Neuronal stem cell (in vitro differentiated cells): ENCODE measurements around the gene ZNF584. TPM values are rescaled to one million over a fixed set of nuclear protein-coding genes. Genes with fewer than 3 reads are reported as not detected.

Source experiments
- DNase-seq: peaks from one replicate; pipeline ENCODE4 v3.0.0-alpha.2; 2013; ENCODE audit warnings: low spot score
- H2AFZ ChIP-seq: one replicate; pipeline ENCODE4 v1.6.1; 2013; ENCODE audit warnings: mild to moderate bottlenecking, low read length, inconsistent platforms
- H2AK5ac ChIP-seq: 2 replicates; pipeline ENCODE4 v1.6.1; 2013; ENCODE audit warnings: low read depth, mild to moderate bottlenecking, inconsistent platforms, low read length, moderate library complexity, mixed read lengths
- H2BK120ac ChIP-seq: 2 replicates; pipeline ENCODE4 v1.6.1; 2013; ENCODE audit warnings: low read depth, mild to moderate bottlenecking, inconsistent platforms, low read length, moderate library complexity, mixed read lengths
- H2BK12ac ChIP-seq: one replicate; pipeline ENCODE4 v1.6.1; 2013; ENCODE audit warnings: low read length, inconsistent platforms
- H2BK15ac ChIP-seq: 2 replicates; pipeline ENCODE4 v1.6.1; 2013; ENCODE audit warnings: mild to moderate bottlenecking, low read length, inconsistent platforms, mixed read lengths
- H2BK5ac ChIP-seq: one replicate; pipeline ENCODE4 v1.6.1; 2013; ENCODE audit warnings: inconsistent platforms, mild to moderate bottlenecking, low read length, moderate library complexity
- H3K14ac ChIP-seq: one replicate; pipeline ENCODE4 v1.6.1; 2013; ENCODE audit warnings: low read length, inconsistent platforms
- H3K18ac ChIP-seq: 2 replicates; pipeline ENCODE4 v1.6.1; 2013; ENCODE audit warnings: low read length, inconsistent platforms
- H3K23ac ChIP-seq: 2 replicates; pipeline ENCODE4 v1.6.1; 2013; ENCODE audit warnings: low read depth, mild to moderate bottlenecking, mixed read lengths, low read length, inconsistent platforms; ENCODE audit not compliant: poor library complexity
- H3K27ac ChIP-seq: replicated peaks from 3 replicates; pipeline ENCODE4 v1.5.1; 2013; ENCODE audit warnings: low read length, inconsistent platforms
- H3K27me3 ChIP-seq, 3 experiments: 2 replicates each; pipeline ENCODE4 v1.6.1; 2013; ENCODE audit warnings: low read length in 3 of 3, mild to moderate bottlenecking in 2 of 3, inconsistent platforms in 1 of 3, low read depth in 1 of 3, mixed read lengths in 1 of 3, moderate library complexity in 1 of 3; ENCODE audit not compliant: control insufficient read depth in 3 of 3, insufficient read depth in 3 of 3
- H3K36me3 ChIP-seq, 2 donors: replicated peaks in 1 of 2; 2 replicates each; pipeline ENCODE4 v1.6.1; 2013; ENCODE audit warnings: low read length in 2 of 2; ENCODE audit not compliant: control insufficient read depth in 2 of 2, insufficient read depth in 2 of 2
- H3K4ac ChIP-seq: 2 replicates; pipeline ENCODE4 v1.6.1; 2013; ENCODE audit warnings: inconsistent platforms, mild to moderate bottlenecking, low read length, moderate library complexity
- H3K4me1 ChIP-seq, 2 donors: 1 replicate in 1 of 2; 2 replicates in 1 of 2; pipeline ENCODE4 v1.6.1; 2013; ENCODE audit warnings: low read length in 2 of 2, low read depth in 1 of 2; ENCODE audit not compliant: control insufficient read depth in 2 of 2, insufficient read depth in 1 of 2
- H3K4me2 ChIP-seq: one replicate; pipeline ENCODE4 v1.6.1; 2013; ENCODE audit warnings: mild to moderate bottlenecking, low read length, inconsistent platforms; ENCODE audit not compliant: insufficient read depth, poor library complexity, severe bottlenecking
- H3K4me3 ChIP-seq, 2 donors: 2 replicates each; pipeline ENCODE4 v1.5.1; 2013; ENCODE audit warnings: low read length in 2 of 2, mild to moderate bottlenecking in 2 of 2, inconsistent platforms in 1 of 2, moderate library complexity in 1 of 2
- H3K79me1 ChIP-seq: one replicate; pipeline ENCODE4 v1.6.1; 2013; ENCODE audit warnings: low read depth, mild to moderate bottlenecking, inconsistent platforms, low read length, moderate library complexity
- H3K9ac ChIP-seq: one replicate; pipeline ENCODE4 v1.6.1; 2013; ENCODE audit warnings: mild to moderate bottlenecking, low read depth, low read length, inconsistent platforms; ENCODE audit not compliant: poor library complexity
- H3K9me3 ChIP-seq, 2 donors: replicated peaks in 1 of 2; 2 replicates each; pipeline versions ENCODE3 to v1.6.1; 2013; ENCODE audit warnings: low read length in 2 of 2, mild to moderate bottlenecking in 2 of 2, inconsistent platforms in 1 of 2, low read depth in 1 of 2, mixed read lengths in 1 of 2, moderate library complexity in 1 of 2; ENCODE audit not compliant: control insufficient read depth in 2 of 2, insufficient read depth in 1 of 2
- H4K8ac ChIP-seq: one replicate; pipeline ENCODE4 v1.6.1; 2013; ENCODE audit warnings: low read depth, mild to moderate bottlenecking, inconsistent platforms, low read length, moderate library complexity
- H4K91ac ChIP-seq: one replicate; pipeline ENCODE4 v1.6.1; 2013; ENCODE audit warnings: low read length, low read depth, mild to moderate bottlenecking, inconsistent platforms; ENCODE audit not compliant: poor library complexity
- WGBS, 2 donors: extraction: QIAGEN DNeasy Blood & Tissue Kit; methylation state at CpG; one replicate each; pipeline ENCODE4 v1.1.7; 2013; ENCODE audit warnings: missing lambda C conversion rate in 2 of 2, mixed read lengths in 1 of 2; ENCODE audit not compliant: insufficient read length in 2 of 2, insufficient replicate concordance in 1 of 2; ENCODE audit errors: extremely low coverage in 2 of 2; 5-methylcytosine and 5-hydroxymethylcytosine counted together
- polyA plus RNA-seq, 2 experiments: library from polyadenylated mRNA; stranded (reverse); fragments of 200-250 nt; gene quantifications; one replicate each; pipeline ENCODE4 v1.2.3, GENCODE V29; 2013

Gene ZNF584
- polyA plus RNA-seq (2013, experiment 1 of 2), result 10.2 TPM
- 10.1 TPM for polyA plus RNA-seq (2013, experiment 2 of 2)

DNA sequence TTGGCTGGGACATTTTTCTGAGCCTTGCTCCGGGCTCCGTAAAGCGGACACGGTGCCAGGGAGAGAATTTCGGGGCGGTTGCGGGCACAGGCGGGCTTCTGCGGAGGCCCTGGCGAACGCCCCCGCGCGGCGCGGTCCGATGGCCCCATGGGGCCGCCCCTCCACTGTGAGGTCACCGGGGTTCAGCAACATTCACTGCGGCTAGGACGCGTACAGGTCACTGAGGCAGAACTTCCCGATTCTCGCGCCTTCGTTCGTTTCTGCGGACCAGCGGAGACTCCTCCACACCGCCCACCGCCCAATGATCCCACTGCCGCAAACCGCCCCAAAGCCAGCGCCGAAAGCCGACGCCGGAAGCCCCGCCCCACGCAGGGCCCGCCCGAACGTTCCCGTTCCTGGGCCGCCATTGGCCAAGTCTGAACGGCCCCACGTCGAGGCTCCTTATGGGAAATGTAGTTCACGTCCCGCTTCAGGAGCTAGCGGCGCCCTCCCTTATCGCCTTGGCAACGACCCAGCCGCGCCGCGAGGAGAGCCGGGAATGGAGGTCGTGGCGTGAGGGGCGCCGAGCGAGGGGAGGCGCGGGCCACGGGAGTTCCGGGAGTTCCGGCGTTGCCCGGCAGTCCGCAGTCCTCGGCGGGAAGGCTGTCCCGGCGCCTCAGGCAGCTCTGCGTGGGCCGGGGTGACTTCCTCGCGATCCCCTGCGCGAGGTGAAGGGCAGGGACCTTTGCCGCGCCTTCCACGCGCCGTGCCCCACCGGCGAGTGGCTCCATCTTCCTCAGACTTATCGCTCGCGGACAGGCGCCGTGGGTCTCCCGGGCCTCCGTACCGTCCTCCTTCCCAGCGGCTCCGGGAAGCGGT, at the start of gene ZNF584:
Gene ZNF584 (plus strand): TSS at position 498 of the 858 bp plus-strand sequence. CDS start 499 bp downstream, outside the sequence.
- Histone ChIP-seq H2AFZ (peak within 1 kb of the TSS; percentile 93), H2BK120ac (peak within 1 kb of the TSS; percentile 87), H2BK12ac (peak within 1 kb of the TSS; percentile 73), H3K18ac (peak within 1 kb of the TSS; percentile 99), H3K4me1 (peaks cover 13 to 18% of the 10 kb centered on the region in 2 donors), H3K79me1 (peaks cover 8% of the 10 kb centered on the region), H4K8ac (peak within 1 kb of the TSS; percentile 96), H2BK5ac (peak within 1 kb of the TSS; percentile 95), H3K9ac (peak within 1 kb of the TSS; percentile 99), H2BK15ac (peak within 1 kb of the TSS; percentile 10), H3K9me3 (peaks cover 0 to 6% of the 10 kb centered on the region in 2 donors), H3K23ac (peak within 1 kb of the TSS; percentile 97), H3K14ac (peak within 1 kb of the TSS; percentile 94), H3K4me3 (peak within 1 kb of the TSS; percentile 84 to 97), H4K91ac (no peak within 1 kb of the TSS), H3K4me2 (peak within 1 kb of the TSS; percentile 95), H2AK5ac (peak within 1 kb of the TSS; percentile 93), H3K27ac (peak within 1 kb of the TSS; percentile 93), H3K4ac (peak within 1 kb of the TSS; percentile 97), H3K36me3 (peaks cover 0 to 1% of the 10 kb centered on the region in 2 donors), H3K27me3 (no peaks in the 10 kb centered on the region)
- WGBS, 2 donors, result no CpG with 5 or more reads among the region's 100 CpGs
- DNase-seq, result peak; percentile 95

- H3K9ac ChIP-seq, result peak overlapping the region; percentile 99
- peak overlapping the region; percentile 99 for H3K23ac ChIP-seq
- H4K91ac ChIP-seq, result peak overlapping the region; percentile 99
- H3K27me3 ChIP-seq, result no peaks in the 10 kb centered on the region
- H2BK15ac ChIP-seq, result peak overlapping the region; percentile 81
- peak overlapping the region; percentile 98 for H3K14ac ChIP-seq
- peak overlapping the region; percentile 100 for H2AK5ac ChIP-seq
- peak overlapping the region; percentile 95 for H3K27ac ChIP-seq
- peaks cover 4 to 7% of the 10 kb centered on the region in 2 donors for H3K36me3 ChIP-seq
- peak overlapping the region; percentile 99 for H3K4ac ChIP-seq
- H2BK12ac ChIP-seq, result peak overlapping the region; percentile 73
- peaks cover 15% of the 10 kb centered on the region for H3K79me1 ChIP-seq
- no peaks in the 10 kb centered on the region for H3K9me3 ChIP-seq
- DNase-seq, result peak; percentile 61
- H3K18ac ChIP-seq, result peak overlapping the region; percentile 97
- peak overlapping the region; percentile 99 for H2BK5ac ChIP-seq
- WGBS, 2 donors, result no CpG with 5 or more reads among the region's 28 CpGs
- H3K4me3 ChIP-seq, result peak overlapping the region; percentile 92 to 99
- H2BK120ac ChIP-seq, result peak overlapping the region; percentile 99
- H3K4me1 ChIP-seq, result peaks cover 0 to 3% of the 10 kb centered on the region in 2 donors
- peak overlapping the region; percentile 99 for H4K8ac ChIP-seq
- peak overlapping the region; percentile 99 for H3K4me2 ChIP-seq
- H2AFZ ChIP-seq, result peak overlapping the region; percentile 98
Measured at GRCh38 chr19:58361900-58362271, 46.6 kb upstream of the ZNF584 start.

DNA sequence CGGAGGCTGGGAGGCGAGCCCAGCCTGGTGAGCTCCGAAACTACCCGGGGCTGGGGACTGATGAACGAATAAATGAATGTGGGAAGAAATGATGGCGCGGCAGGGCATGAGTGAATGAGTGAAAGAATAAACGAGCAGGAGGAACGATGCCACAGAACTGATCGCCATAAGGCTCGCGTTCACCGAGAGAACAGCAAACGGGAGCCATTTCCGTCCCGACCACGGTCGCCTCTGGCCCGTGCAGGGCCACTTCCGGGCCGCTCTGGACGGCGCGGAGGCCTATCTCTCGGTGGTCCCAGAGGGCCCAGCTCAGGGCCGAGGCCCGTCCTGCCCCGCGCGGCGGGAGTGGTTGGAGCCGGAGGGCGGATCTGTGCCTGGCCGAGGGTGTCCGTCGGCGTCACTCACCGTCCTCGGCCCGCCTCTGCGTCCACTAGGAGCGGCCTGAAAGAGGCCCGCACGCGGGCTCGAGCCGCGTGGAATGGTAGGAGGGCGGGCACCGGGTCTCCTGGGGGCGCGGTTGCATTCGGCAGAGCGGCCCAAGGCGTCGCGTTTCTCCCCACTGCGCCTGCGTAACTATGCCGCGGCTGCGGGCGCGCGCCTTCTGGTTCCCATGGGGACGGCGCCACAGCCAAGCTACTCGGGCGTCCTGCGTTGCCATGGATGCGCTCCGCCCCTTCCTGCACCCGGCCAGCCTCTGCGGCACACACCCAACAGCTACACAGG, 46.0 kb upstream of the ZNF584 start, which contains the start of gene ZNF497:
Gene ZNF497 (minus strand): TSS at position 480 of the 723 bp plus-strand sequence. CDS start 5,116 bp downstream, outside the sequence.
- peak within 1 kb of the TSS; percentile 99 for H2BK5ac ChIP-seq
- peak within 1 kb of the TSS; percentile 99 for H3K4ac ChIP-seq
- H4K8ac ChIP-seq, result peak within 1 kb of the TSS; percentile 99
- H3K27me3 ChIP-seq, result no peaks in the 10 kb centered on the region
- H3K23ac ChIP-seq, result peak within 1 kb of the TSS; percentile 99
- DNase-seq, result peak; percentile 96
- peak within 1 kb of the TSS; percentile 98 for H3K14ac ChIP-seq
- no CpG with 5 or more reads among the region's 74 CpGs for WGBS, 2 donors
- H2BK120ac ChIP-seq, result peak within 1 kb of the TSS; percentile 99
- peak within 1 kb of the TSS; percentile 99 for H4K91ac ChIP-seq
- no peaks in the 10 kb centered on the region for H3K9me3 ChIP-seq
- H2AFZ ChIP-seq, result peak within 1 kb of the TSS; percentile 98
- peaks cover 16% of the 10 kb centered on the region for H3K79me1 ChIP-seq
- H3K4me1 ChIP-seq, result peaks cover 0 to 3% of the 10 kb centered on the region in 2 donors
- peak within 1 kb of the TSS; percentile 100 for H2AK5ac ChIP-seq
- H3K18ac ChIP-seq, result peak within 1 kb of the TSS; percentile 98
- peak within 1 kb of the TSS; percentile 73 for H2BK12ac ChIP-seq
- peak within 1 kb of the TSS; percentile 95 for H3K27ac ChIP-seq
- peaks cover 6 to 9% of the 10 kb centered on the region in 2 donors for H3K36me3 ChIP-seq
- peak within 1 kb of the TSS; percentile 81 for H2BK15ac ChIP-seq
- peak within 1 kb of the TSS; percentile 92 to 99 for H3K4me3 ChIP-seq
- peak within 1 kb of the TSS; percentile 99 for H3K4me2 ChIP-seq
- peak within 1 kb of the TSS; percentile 99 for H3K9ac ChIP-seq
